K562 (cell line): ENCODE data around the gene RABGAP1L.

ENCODE experiments used
- CAMTA2 ChIP-seq: fragments of 250-450 bp; sonication (Bioruptor Pico); conservative IDR thresholded peaks from 2 replicates; pipeline ENCODE4 v1.5.1; 2022
- CTCF ChIP-seq, 3 experiments: IDR thresholded peaks in 2 of 3; conservative IDR thresholded peaks in 1 of 3; 2 replicates each; pipeline ENCODE4 v1.5.1; 2011 to 2012; ENCODE audit warnings: low read length in 3 of 3, mild to moderate bottlenecking in 3 of 3, control low read depth in 2 of 3, improper control_type of control experiment in 1 of 3, inconsistent platforms in 1 of 3, low read depth in 1 of 3, mixed read lengths in 1 of 3, moderate library complexity in 1 of 3; ENCODE audit not compliant: insufficient read depth in 2 of 3
- CXXC5 ChIP-seq: fragments of 250-450 bp; sonication (Bioruptor Pico); IDR thresholded peaks from 2 replicates; pipeline ENCODE4 v1.8.0; 2022; ENCODE audit warnings: inconsistent platforms, mild to moderate bottlenecking, moderate library complexity
- ELK3 ChIP-seq: fragments of 450-650 bp; formaldehyde crosslinking; IDR thresholded peaks from 2 replicates; pipeline ENCODE4 v1.4.0; 2020; ENCODE audit warnings: mild to moderate bottlenecking
- FOXK1 ChIP-seq: sonication (generic); formaldehyde crosslinking; IDR thresholded peaks from 2 replicates; pipeline ENCODE4 v1.8.0; 2022; ENCODE audit warnings: missing genetic modification reagents, mild to moderate bottlenecking, borderline replicate concordance
- HIVEP1 ChIP-seq: fragments of 250-450 bp; sonication (Bioruptor Pico); IDR thresholded peaks from 2 replicates; pipeline ENCODE4 v1.4.0; 2020; ENCODE audit warnings: mild to moderate bottlenecking
- POLR2A ChIP-seq: fragments of 450-650 bp; conservative IDR thresholded peaks from 2 replicates; pipeline ENCODE4 v1.6.1; 2016
- POLR2AphosphoS5 ChIP-seq: IDR thresholded peaks from 2 replicates; pipeline ENCODE4 v1.6.1; 2011; ENCODE audit warnings: mild to moderate bottlenecking, low read depth, low read length, moderate library complexity; ENCODE audit not compliant: control insufficient read depth, insufficient read depth
- RAD51 ChIP-seq: fragments of 450-650 bp; IDR thresholded peaks from 2 replicates; pipeline ENCODE4 v1.7.1; 2016; ENCODE audit warnings: low read depth, mild to moderate bottlenecking, borderline replicate concordance
- RBM34 ChIP-seq: fragments of 200-400 bp; formaldehyde crosslinking; IDR thresholded peaks from 2 replicates; pipeline ENCODE4 v1.6.1; 2018; ENCODE audit warnings: low read length, borderline replicate concordance; ENCODE audit not compliant: insufficient read depth
- TCF7L2 ChIP-seq: fragments of 150-350 bp; IDR thresholded peaks from 2 replicates; pipeline ENCODE4 v1.6.1; 2016; ENCODE audit warnings: low read depth, mild to moderate bottlenecking, low read length, moderate library complexity
- ZNF407 ChIP-seq: fragments of 450-650 bp; IDR thresholded peaks from 2 replicates; pipeline ENCODE4 v1.6.1; 2016; ENCODE audit warnings: low read depth
- ZNF431 ChIP-seq: sonication (generic); formaldehyde crosslinking; IDR thresholded peaks from 2 replicates; pipeline ENCODE4 v1.8.0; 2022; ENCODE audit warnings: mild to moderate bottlenecking, missing genetic modification reagents

- no peak for TF ChIP-seq CAMTA2 (CRISPR knock-in tag)
- TF ChIP-seq FOXK1 (CRISPR knock-in tag): no peak
- TF ChIP-seq CTCF (IDR thresholded peaks at IDR 0.05 in 2 of 3, conservative IDR thresholded peaks at IDR 0.05 in 1 of 3; ENCODE audit: insufficient read depth in 2 of 3, low read depth in 1 of 3, low read length in 3 of 3): no peak
- no peak for TF ChIP-seq RAD51
- no peak for TF ChIP-seq RBM34
- TF ChIP-seq ZNF407: no peak
- TF ChIP-seq POLR2AphosphoS5: no peak
- no peak for TF ChIP-seq ZNF431
- TF ChIP-seq POLR2A: no peak
- no peak for TF ChIP-seq CXXC5 (CRISPR knock-in tag)
- TF ChIP-seq ELK3 (CRISPR knock-in tag): no peak
- TF ChIP-seq HIVEP1: no peak
- no peak for TF ChIP-seq TCF7L2
Observed at GRCh38 chr1:174445817-174446216, 286.5 kb downstream of the RABGAP1L start.
